ENCODE results near the gene CALML5.

CALML5 gene

DNA sequence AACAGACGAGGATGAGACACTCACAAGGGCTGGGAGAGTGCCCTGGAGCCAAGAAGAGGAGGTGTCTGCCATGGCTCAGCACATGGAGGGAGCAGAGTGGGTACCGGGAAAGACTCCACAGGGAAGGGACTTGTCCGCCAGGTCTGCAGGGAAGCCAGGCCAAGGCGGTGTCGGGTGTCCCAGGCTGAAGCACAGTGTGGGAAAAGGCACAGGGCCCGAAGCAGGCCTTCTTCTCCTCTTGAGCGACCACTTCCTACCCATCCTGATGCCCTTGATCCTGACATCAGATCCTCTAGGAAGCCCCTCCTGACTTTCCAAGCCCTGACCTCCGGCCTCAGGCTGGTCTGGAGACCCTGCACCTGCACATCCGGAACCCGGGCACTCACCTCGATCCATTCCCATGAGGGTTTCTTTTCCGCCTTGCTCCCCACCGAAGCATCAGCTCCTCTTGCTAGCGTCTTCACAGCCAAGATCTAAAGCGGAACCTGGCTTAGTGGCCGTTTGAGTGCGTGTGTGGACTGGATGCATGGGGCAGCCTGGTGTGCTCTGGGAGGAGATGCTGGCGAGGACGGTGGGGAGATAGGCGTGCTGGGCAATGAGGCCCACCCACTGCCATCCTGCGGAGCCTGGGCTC is 33.8 kb upstream of the CALML5 start:
- in situ Hi-C loops (cut with MboI; ENCODE audit: low sequenced_read_pairs): no loop called here

DNA sequence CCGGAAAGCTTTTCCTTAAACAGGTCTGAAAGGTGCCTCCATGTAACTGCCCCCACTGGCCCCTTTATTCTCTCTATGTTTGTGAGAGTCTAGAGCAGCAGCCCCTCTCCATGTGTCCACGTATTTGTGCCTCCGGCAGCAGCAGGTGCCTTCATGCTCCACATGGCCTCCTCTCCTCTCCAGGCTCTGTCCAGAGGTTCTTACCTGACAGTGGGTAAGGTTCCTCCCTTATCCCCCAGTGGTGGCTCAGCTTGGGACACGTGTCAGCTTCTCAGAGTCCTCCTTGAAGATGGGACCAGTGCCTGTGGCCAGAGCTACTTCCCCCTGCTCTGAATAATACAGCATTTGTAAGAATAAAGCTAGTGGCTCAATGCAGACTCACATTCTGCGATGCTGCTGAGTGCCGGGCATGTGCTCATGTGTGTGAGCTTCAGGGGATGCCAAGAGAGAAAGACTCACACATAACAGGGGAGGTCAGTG is 33.3 kb upstream of the CALML5 start:
- in situ Hi-C loops (cut with MboI; ENCODE audit: low sequenced_read_pairs): no loop called here

DNA sequence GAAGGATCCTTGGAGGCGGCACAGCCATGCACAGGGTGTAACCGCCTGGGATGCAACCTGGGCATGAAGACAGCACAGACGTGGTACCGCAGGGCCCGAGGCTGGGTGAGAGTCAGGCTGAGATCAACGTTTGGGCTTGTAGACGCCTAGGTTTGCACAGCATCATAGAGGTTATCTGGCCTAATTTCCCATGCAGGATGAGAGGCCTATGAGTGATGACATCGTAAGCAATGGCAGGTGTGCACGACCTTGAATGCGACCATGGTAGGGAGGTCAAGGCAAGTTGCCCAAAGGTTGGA is 32.9 kb upstream of the CALML5 start:
- in situ Hi-C loops (cut with MboI; ENCODE audit: low sequenced_read_pairs): no loop called here

DNA sequence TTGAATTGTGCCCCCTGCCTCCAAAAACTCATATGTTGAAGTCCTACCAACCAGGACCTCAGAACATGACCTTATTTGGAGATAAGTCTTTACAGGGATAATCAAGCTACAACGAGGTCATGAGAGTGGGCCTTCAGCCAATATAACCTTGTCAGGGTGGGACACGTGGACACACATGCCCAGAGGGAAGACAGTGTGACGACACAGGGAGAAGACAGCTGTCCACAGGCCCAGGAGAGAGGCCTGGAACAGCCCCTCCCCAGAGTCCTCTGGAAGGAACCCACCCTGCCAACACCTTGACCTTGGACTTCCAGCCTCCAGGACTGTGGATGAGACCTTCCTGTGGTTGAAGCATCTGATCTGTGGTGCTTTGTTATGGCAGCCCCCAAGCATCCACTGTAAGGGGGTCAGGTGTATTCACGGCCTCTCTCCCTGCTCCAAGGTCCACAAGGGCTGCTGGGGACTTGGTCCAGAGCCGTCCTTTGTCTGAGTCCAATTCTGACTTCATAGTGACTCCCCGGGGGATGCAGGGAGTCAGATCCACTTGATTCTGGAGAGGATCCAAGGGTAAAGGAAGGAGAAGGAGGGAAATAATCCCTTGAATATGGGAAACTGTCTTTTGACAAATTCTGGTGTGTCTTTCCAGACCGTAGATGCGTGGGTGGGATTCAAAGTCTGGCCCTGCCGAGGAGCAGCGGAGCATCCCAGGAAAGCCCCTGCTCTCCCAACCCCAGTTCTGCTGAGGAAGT is 32.4 kb upstream of the CALML5 start:
- in situ Hi-C loops (cut with MboI; ENCODE audit: low sequenced_read_pairs): no loop called here

- in situ Hi-C loops (cut with MboI; ENCODE audit: low sequenced_read_pairs): no loop called here
Measured at GRCh38 chr10:5530846-5531557, 31.6 kb upstream of the CALML5 start.

DNA sequence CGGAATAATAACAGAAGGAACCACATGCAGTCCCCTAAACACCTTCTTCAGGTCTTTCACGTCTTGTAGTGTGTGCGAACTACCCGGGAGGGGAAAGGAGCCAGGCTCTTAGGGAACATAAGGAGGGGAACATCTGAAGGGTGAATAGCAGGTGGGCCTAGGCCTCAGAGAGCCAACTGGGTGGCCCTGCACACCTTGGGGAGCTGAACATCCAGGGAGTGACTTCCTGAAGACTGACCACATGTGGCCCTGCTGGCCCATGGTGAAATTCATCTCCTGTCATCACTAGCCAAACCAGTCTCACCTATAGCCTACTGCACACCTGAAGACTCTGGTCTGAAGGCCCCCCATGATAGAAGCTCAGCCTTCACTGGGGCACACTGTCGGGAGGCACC is 31.0 kb upstream of the CALML5 start:
- in situ Hi-C loops (cut with MboI; ENCODE audit: low sequenced_read_pairs): no loop called here

GRCh38 chr10:5529702-5530411 is 30.5 kb upstream of the CALML5 start:
- in situ Hi-C loops (cut with MboI; ENCODE audit: low sequenced_read_pairs): no loop called here

DNA sequence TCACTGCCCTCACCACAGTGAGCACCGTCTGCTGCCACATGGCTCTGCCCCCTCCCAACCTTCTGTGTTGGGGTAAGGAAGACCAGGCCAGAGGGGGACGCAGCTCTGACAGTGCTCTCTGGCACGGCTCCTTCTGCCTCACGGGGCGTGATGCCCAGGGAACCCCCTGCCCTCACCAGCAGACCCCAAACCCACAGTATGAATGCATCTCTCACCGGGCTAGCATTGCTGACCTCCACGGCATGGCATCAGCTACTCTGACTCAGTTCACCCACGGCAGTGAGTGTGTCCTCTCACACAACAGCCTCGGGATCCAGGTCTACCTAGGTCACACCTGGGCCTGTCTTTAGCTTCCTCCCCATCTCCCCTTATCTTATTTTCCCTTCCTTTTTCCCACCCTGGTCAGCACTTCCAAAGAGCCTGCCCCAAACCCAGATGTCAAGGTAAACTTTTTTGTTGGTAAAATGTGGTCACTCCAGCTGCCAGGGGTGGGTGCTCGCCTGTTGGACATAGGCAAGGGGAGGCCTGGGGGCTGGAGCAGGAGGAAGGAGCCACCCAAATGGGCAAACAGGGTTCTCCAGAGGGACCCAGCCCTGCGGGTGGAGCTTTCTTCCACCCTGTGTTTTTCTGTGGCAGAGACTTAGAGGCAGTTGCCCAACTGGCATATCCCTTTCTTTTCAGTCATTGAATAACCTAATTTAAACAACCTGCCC is 29.8 kb upstream of the CALML5 start:
- in situ Hi-C loops (cut with MboI; ENCODE audit: low sequenced_read_pairs): no loop called here

- in situ Hi-C loops (cut with MboI; ENCODE audit: low sequenced_read_pairs): no loop called here
Measured at GRCh38 chr10:5527332-5528200, 28.2 kb upstream of the CALML5 start.

GRCh38 chr10:5526691-5527331 is 27.4 kb upstream of the CALML5 start:
- in situ Hi-C loops (cut with MboI; ENCODE audit: low sequenced_read_pairs): no loop called here

- in situ Hi-C loops (cut with MboI; ENCODE audit: low sequenced_read_pairs): no loop called here
Measured at GRCh38 chr10:5525561-5526341, 26.4 kb upstream of the CALML5 start.

DNA sequence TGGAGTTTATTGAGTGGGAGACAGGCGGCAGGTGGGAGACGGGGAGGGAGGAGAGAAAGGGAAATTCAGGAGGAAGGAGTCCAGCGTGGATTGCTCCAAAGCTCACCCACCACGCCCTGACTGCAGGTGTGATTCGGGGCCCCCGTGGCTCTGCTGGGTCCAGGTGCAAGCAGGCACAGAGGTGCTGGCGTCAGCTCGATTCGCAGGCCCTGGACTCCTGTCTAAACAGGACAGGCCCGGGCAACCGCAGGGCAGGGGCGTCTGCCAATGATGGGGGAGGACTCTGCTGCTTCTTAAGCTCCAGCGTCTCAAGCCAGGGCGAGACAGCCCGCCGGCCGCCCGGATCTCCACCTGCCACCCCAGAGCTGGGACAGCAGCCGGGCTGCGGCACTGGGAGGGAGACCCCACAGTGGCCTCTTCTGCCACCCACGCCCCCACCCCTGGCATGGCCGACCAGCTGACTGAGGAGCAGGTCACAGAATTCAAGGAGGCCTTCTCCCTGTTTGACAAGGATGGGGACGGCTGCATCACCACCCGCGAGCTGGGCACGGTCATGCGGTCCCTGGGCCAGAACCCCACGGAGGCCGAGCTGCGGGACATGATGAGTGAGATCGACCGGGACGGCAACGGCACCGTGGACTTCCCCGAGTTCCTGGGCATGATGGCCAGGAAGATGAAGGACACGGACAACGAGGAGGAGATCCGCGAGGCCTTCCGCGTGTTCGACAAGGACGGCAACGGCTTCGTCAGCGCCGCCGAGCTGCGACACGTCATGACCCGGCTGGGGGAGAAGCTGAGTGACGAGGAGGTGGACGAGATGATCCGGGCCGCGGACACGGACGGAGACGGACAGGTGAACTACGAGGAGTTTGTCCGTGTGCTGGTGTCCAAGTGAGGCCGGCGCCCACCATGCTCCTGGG is 25.5 kb upstream of the CALML5 start, which contains the start of gene CALML3:
Gene CALML3 (plus strand): TSS at position 321 of the 920 bp plus-strand sequence. CDS start 125 bp downstream, at position 446.
- in situ Hi-C loops (cut with MboI; ENCODE audit: low sequenced_read_pairs): no loop called here

GRCh38 chr10:5523796-5524574 is 24.6 kb upstream of the CALML5 start:
- in situ Hi-C loops (cut with MboI; ENCODE audit: low sequenced_read_pairs): no loop called here

DNA sequence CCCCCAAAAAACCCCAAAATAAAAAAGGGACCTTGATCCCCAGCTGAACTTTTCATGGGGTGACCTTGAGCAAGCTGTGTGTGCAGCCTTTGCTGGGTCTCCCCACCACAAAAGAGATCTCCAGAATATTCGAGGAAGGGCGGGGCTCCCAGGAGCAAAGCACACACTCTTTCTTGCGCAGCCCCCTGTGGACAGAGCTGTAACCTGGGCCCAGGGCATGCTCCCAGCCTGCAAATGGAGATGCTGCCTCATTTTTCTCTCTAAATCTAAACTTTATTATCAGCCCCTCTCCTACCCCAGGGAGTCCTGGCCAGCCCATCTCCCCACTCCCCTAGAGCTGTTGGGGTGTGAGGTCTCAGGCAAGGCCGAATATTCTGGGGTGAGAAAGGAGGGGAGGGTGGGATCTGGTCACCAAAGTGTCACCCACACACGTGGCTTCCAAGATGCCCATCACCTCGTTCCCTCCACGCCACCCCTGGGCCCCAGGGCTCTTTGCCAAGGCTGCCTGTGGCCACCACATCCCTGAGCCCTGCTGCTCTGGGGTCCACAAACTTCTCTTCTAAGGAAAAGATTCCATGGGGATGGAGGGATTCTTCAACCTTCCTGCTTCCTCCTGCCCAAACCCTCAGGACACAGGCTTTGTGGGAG is 23.7 kb upstream of the CALML5 start:
- in situ Hi-C loops (cut with MboI; ENCODE audit: low sequenced_read_pairs): no loop called here

DNA sequence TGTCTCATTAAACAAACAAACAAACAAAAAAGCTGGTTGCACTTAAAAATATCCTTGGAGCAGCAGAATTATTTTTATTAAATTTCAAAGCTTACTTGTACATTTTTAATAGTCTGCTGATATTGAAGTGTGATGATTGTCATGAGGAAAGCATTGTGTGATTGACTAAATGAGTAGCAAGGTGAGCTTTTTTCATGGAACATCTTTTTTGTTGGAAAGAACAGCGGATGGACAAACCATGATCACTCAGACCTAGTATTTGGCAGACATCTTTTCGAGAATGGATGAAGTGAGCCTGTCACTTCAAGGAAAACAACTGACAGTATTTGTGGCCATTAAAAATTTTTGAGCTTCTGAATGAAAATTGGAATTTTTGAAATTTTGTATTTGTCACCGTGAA is 19.7 kb upstream of the CALML5 start:
- in situ Hi-C loops (cut with MboI; ENCODE audit: low sequenced_read_pairs): no loop called here

- in situ Hi-C loops (cut with MboI; ENCODE audit: low sequenced_read_pairs): no loop called here
Measured at GRCh38 chr10:5518143-5518542, 18.8 kb upstream of the CALML5 start.
